ENCODE data around the gene ATP8A2. TPM values are rescaled to one million over a fixed set of nuclear protein-coding genes. Genes with fewer than 3 reads are reported as not detected.

Gene ATP8A2
- total and polyA plus RNA-seq, 10 of the 15 experiments (the other 5 are each of a cell fraction or from before 2014, with no cell fraction given) = 0.01 to 0.04 (median 0.04) TPM; not detected in 7

- TF ChIP-seq CEBPZ (IDR thresholded peaks at IDR 0.05; ENCODE audit: low read depth, low read length) (no peak), ZNF274 (IDR thresholded peaks at IDR 0.05; ENCODE audit: insufficient read depth, insufficient read length) (no peak), NFYA (IDR thresholded peaks at IDR 0.05; ENCODE audit: borderline replicate concordance, low read depth, low read length) (no peak)
Measured at GRCh38 chr13:26058704-26059103, 686.9 kb downstream of the ATP8A2 start (continued).

DNA sequence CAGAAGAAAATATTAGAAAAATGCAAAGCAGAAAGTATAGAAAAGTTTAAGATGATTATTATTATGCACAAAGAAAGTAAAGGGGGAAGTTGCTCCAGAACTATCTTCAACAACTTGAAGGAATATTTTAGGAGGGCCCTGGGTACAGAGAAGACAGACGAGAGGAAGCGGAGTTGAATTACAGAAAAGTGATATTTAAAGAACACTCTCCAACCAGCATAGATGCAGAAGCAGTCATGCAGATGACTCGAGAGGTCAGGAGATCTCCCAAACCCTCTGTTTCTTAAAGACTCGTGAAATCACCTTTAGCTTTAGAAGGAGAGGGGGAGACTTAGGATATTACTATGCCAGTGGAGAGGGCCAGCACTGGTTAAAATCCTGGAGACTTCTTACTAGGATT, 688.6 kb downstream of the ATP8A2 start:
- CTCF ChIA-PET = interaction anchor here (1.2 kb wide), 1 partner anchor 486 kb away, joined by 3 read pairs; no protein-coding TSS in a partner anchor
- Histone ChIP-seq H4K20me1 (ENCODE audit: control insufficient read depth, insufficient read depth) (no peaks in the 10 kb centered on the region), H3K9me3 (replicated peaks; ENCODE audit: control insufficient read depth, insufficient read depth, low read length) (no peaks in the 10 kb centered on the region), H3K4me1 (ENCODE audit: control insufficient read depth, insufficient read depth, low read length) (no peaks in the 10 kb centered on the region), H3K4me3 (no peak overlapping the region), H3K4me2 (ENCODE audit: control insufficient read depth, insufficient read depth) (no peak overlapping the region), H3K27ac (ENCODE audit: control insufficient read depth, insufficient read depth) (no peak overlapping the region), H3K9ac (ENCODE audit: control insufficient read depth, insufficient read depth, low read length) (no peak overlapping the region), H3K27me3 (replicated peaks in 1 of 2; ENCODE audit: control insufficient read depth in 2 of 2, insufficient read depth in 2 of 2, low read length in 1 of 2) (peaks cover 0 to 4% of the 10 kb centered on the region in 2 experiments; a peak in 1 of 4 replicates), H3K79me2 (ENCODE audit: control insufficient read depth, insufficient read depth, low read length) (no peaks in the 10 kb centered on the region), H2AFZ (ENCODE audit: control insufficient read depth, low read depth, low read length) (no peak overlapping the region), H3K36me3 (ENCODE audit: control insufficient read depth in 2 of 2, insufficient read depth in 2 of 2, low read length in 1 of 2) (no peaks in the 10 kb centered on the region)
- POLR2A ChIA-PET = no interaction called here
- WGBS (ENCODE audit: insufficient coverage, insufficient replicate concordance, low lambda C conversion rate, missing lambda C conversion rate) = 8% methylated on average over 4 of the region's 4 CpGs
- BruUV-seq (replicated peaks) = no TSS peak
- RAD21 ChIA-PET (ENCODE audit: unreplicated experiment) = no interaction called here
- ATAC-seq (no peak), DNase-seq (ENCODE audit: low read depth, low spot score) (no peak), FAIRE-seq (no peak)
- in situ Hi-C loops (cut with MboI) (loop anchor here (5.0 kb wide), 2 partner anchors 233 to 488 kb away; no protein-coding TSS in a partner anchor), intact Hi-C loops (cut with micrococcal nuclease; ENCODE audit: unreplicated experiment) (no loop called here)
- TF ChIP-seq ETV6 (conservative IDR thresholded peaks at IDR 0.05 in 1 of 2, IDR thresholded peaks at IDR 0.05 in 1 of 2; ENCODE audit: borderline replicate concordance in 1 of 2, low read depth in 1 of 2) (no peak), MXI1 (IDR thresholded peaks at IDR 0.05; ENCODE audit: low read depth, low read length) (no peak), JUND (IDR thresholded peaks at IDR 0.05; ENCODE audit: low read depth, low read length) (no peak), SMAD1 (IDR thresholded peaks at IDR 0.05; ENCODE audit: low read depth, partially characterized antibody) (no peak), HCFC1 (IDR thresholded peaks at IDR 0.05; ENCODE audit: low read length) (no peak), PKNOX1 (IDR thresholded peaks at IDR 0.05) (no peak), CREB1 (IDR thresholded peaks at IDR 0.05; ENCODE audit: low read depth) (no peak), PBX3 (IDR thresholded peaks at IDR 0.05; ENCODE audit: insufficient replicate concordance, low read depth, low read length) (no peak), BACH1 (IDR thresholded peaks at IDR 0.05; ENCODE audit: borderline replicate concordance) (no peak)
- TF ChIP-seq, protein P1, sequence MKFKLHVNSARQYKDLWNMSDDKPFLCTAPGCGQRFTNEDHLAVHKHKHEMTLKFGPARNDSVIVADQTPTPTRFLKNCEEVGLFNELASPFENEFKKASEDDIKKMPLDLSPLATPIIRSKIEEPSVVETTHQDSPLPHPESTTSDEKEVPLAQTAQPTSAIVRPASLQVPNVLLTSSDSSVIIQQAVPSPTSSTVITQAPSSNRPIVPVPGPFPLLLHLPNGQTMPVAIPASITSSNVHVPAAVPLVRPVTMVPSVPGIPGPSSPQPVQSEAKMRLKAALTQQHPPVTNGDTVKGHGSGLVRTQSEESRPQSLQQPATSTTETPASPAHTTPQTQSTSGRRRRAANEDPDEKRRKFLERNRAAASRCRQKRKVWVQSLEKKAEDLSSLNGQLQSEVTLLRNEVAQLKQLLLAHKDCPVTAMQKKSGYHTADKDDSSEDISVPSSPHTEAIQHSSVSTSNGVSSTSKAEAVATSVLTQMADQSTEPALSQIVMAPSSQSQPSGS (IDR thresholded peaks at IDR 0.05; ENCODE audit: low read length) = no peak
- SMC1A ChIA-PET (ENCODE audit: uncharacterized antibody, unreplicated experiment) = no interaction called here

Measured in GM12878 (cell line).